Putamen (tissue), 1 donor: ENCODE data around the gene GGN.
"Not testable (repeated sequence)": the region's sequence is repeated elsewhere in the genome, so short reads cannot be mapped to it uniquely, and the experiment has no call there.

ENCODE experiments used
- DNase-seq: peaks from one replicate; pipeline ENCODE4 v3.0.0-alpha.2; 2016; ENCODE audit warnings: low spot score

Gene GGN

GRCh38 chr19:38362076-38362945 is 25.5 kb downstream of the GGN start:
- DNase-seq: no peak

GRCh38 chr19:38361633-38362075 is 26.2 kb downstream of the GGN start:
- DNase-seq: no peak

GRCh38 chr19:38360839-38361631 is 26.8 kb downstream of the GGN start:
- DNase-seq: no peak

- DNase-seq: no peak
Measured at GRCh38 chr19:38360351-38360750, 27.5 kb downstream of the GGN start.

- no peak for DNase-seq
Measured at GRCh38 chr19:38359242-38360021, 28.4 kb downstream of the GGN start.

GRCh38 chr19:38358071-38358470 is 29.8 kb downstream of the GGN start:
- DNase-seq: no peak

GRCh38 chr19:38355728-38356725 is 31.8 kb downstream of the GGN start:
- DNase-seq: no peak

- no peak for DNase-seq
Measured at GRCh38 chr19:38352611-38353010, 35.2 kb downstream of the GGN start.

- DNase-seq: no peak
Measured at GRCh38 chr19:38351865-38352395, 35.9 kb downstream of the GGN start.

GRCh38 chr19:38350883-38351282 is 37.0 kb downstream of the GGN start:
- no peak for DNase-seq

GRCh38 chr19:38346837-38347236 is 41.0 kb downstream of the GGN start:
- DNase-seq: no peak

GRCh38 chr19:38340927-38341326 is 46.9 kb downstream of the GGN start:
- no peak for DNase-seq

- not testable (repeated sequence) for DNase-seq
Measured at GRCh38 chr19:38339011-38339410, 48.8 kb downstream of the GGN start.

GRCh38 chr19:38337360-38337653 is 50.5 kb downstream of the GGN start:
- DNase-seq: no peak

- DNase-seq: peak; percentile 89
Measured at GRCh38 chr19:38336638-38337359, 51.0 kb downstream of the GGN start.

- peak; percentile 96 for DNase-seq
Measured at GRCh38 chr19:38335949-38336637, 51.7 kb downstream of the GGN start.
